ENCODE results near the gene EIPR1. TPM values are rescaled to one million over a fixed set of nuclear protein-coding genes. Genes with fewer than 3 reads are reported as not detected.

The EIPR1 gene
- total and polyA plus RNA-seq, 2 of the 4 experiments (the other 2 are of a cell fraction): 46.5 to 67.4 TPM

GRCh38 chr2:3305952-3306351 is 71.7 kb downstream of the EIPR1 start:
- H3K79me1 ChIP-seq (ENCODE audit: low read depth in 1 of 2, low read length in 2 of 2): peaks cover 12 to 14% of the 10 kb centered on the region in 2 experiments; a peak in 3 of 4 replicates
- H3K36me3 ChIP-seq (ENCODE audit: control insufficient read depth, insufficient read depth, low read length): no peaks in the 10 kb centered on the region
- H4K91ac ChIP-seq (ENCODE audit: insufficient read depth, low read depth, low read length): no peak overlapping the region
- H3K4me1 ChIP-seq (ENCODE audit: control insufficient read depth, insufficient read depth, low read length): no peaks in the 10 kb centered on the region
- H3K23ac ChIP-seq (ENCODE audit: low read depth, low read length): no peak overlapping the region
- H3K56ac ChIP-seq (ENCODE audit: extremely low read depth, insufficient read depth, low read length): no peak overlapping the region
- no peak overlapping the region for H2BK15ac ChIP-seq (ENCODE audit: low read depth, low read length)
- H4K8ac ChIP-seq (ENCODE audit: low read depth in 2 of 2, low read length in 2 of 2): no peak overlapping the region
- no peak overlapping the region for H2AFZ ChIP-seq (replicated peaks; ENCODE audit: low read length, poor library complexity)
- H4K20me1 ChIP-seq (ENCODE audit: insufficient read depth, low read length): no peaks in the 10 kb centered on the region
- H3K9me3 ChIP-seq (ENCODE audit: control insufficient read depth, insufficient read depth, low read length): no peaks in the 10 kb centered on the region
- ChIA-PET POLR2A (ENCODE audit: unreplicated experiment) (no interaction called here), CTCF (no interaction called here)
- H2BK5ac ChIP-seq (ENCODE audit: low read depth, low read length, poor library complexity, severe bottlenecking): no peak overlapping the region
- no peaks in the 10 kb centered on the region for H3K27me3 ChIP-seq (ENCODE audit: control insufficient read depth, insufficient read depth, low read length)
- H3K9me1 ChIP-seq (ENCODE audit: insufficient read depth, low read length): no peaks in the 10 kb centered on the region
- in situ Hi-C loops (cut with MboI; ENCODE audit: low sequenced_read_pairs): no loop called here
- no peak overlapping the region for H3K14ac ChIP-seq (replicated peaks; ENCODE audit: low read depth, low read length)
- 97% methylated on average over 4 of the region's 12 CpGs; no CpG with 5 or more reads in 1 of the 2 experiments for WGBS, 2 experiments (ENCODE audit: extremely low coverage in 2 of 2, insufficient read length in 1 of 2)
- no peak for DNase-seq
- H3K27ac ChIP-seq (ENCODE audit: insufficient read depth, low read length): no peak overlapping the region
- dilution Hi-C loops (cut with HindIII; ENCODE audit: low sequenced_read_pairs, unreplicated experiment): no loop called here
- TF ChIP-seq RFX5 (IDR thresholded peaks at IDR 0.05; ENCODE audit: low read depth, low read length): no peak
- no peak for TF ChIP-seq POLR2A (IDR thresholded peaks at IDR 0.05; ENCODE audit: low read depth, low read length)
- TF ChIP-seq, protein P1, sequence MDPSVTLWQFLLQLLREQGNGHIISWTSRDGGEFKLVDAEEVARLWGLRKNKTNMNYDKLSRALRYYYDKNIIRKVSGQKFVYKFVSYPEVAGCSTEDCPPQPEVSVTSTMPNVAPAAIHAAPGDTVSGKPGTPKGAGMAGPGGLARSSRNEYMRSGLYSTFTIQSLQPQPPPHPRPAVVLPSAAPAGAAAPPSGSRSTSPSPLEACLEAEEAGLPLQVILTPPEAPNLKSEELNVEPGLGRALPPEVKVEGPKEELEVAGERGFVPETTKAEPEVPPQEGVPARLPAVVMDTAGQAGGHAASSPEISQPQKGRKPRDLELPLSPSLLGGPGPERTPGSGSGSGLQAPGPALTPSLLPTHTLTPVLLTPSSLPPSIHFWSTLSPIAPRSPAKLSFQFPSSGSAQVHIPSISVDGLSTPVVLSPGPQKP (IDR thresholded peaks at IDR 0.05; ENCODE audit: borderline replicate concordance, low read depth, low read length): no peak
- no peak for TF ChIP-seq RAD21 (IDR thresholded peaks at IDR 0.05; ENCODE audit: low read length)
- TF ChIP-seq, protein P2, sequence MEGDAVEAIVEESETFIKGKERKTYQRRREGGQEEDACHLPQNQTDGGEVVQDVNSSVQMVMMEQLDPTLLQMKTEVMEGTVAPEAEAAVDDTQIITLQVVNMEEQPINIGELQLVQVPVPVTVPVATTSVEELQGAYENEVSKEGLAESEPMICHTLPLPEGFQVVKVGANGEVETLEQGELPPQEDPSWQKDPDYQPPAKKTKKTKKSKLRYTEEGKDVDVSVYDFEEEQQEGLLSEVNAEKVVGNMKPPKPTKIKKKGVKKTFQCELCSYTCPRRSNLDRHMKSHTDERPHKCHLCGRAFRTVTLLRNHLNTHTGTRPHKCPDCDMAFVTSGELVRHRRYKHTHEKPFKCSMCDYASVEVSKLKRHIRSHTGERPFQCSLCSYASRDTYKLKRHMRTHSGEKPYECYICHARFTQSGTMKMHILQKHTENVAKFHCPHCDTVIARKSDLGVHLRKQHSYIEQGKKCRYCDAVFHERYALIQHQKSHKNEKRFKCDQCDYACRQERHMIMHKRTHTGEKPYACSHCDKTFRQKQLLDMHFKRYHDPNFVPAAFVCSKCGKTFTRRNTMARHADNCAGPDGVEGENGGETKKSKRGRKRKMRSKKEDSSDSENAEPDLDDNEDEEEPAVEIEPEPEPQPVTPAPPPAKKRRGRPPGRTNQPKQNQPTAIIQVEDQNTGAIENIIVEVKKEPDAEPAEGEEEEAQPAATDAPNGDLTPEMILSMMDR (conservative IDR thresholded peaks at IDR 0.05; ENCODE audit: low read depth, low read length): no peak
- TF ChIP-seq CHD1 (IDR thresholded peaks at IDR 0.05; ENCODE audit: low read depth, low read length): no peak
- TF ChIP-seq FOS (IDR thresholded peaks at IDR 0.05; ENCODE audit: low read depth, low read length): no peak
- no peak for TF ChIP-seq CEBPB (IDR thresholded peaks at IDR 0.05; ENCODE audit: low read depth, low read length)
- no peak for TF ChIP-seq NFE2L2 (IDR thresholded peaks at IDR 0.05; ENCODE audit: low read depth, low read length)
- no peak for TF ChIP-seq MAFK (IDR thresholded peaks at IDR 0.05; ENCODE audit: low read depth, low read length)
- no peak for TF ChIP-seq BHLHE40 (IDR thresholded peaks at IDR 0.05; ENCODE audit: low read depth, low read length)
- no peak for TF ChIP-seq MXI1 (IDR thresholded peaks at IDR 0.05; ENCODE audit: borderline replicate concordance, low read depth, low read length)
- no peak for TF ChIP-seq SMC3 (IDR thresholded peaks at IDR 0.05; ENCODE audit: low read depth, low read length)
- no peak for TF ChIP-seq MAZ (IDR thresholded peaks at IDR 0.05; ENCODE audit: borderline replicate concordance, low read depth, low read length)
- no peak overlapping the region for H3K4me3 ChIP-seq (ENCODE audit: insufficient read depth, low read depth, low read length)
- ATAC-seq (ENCODE audit: low read depth): no peak
- H2AK5ac ChIP-seq (ENCODE audit: low read depth, low read length): no peak overlapping the region
- intact Hi-C loops (cut with micrococcal nuclease): no loop called here
- H3K18ac ChIP-seq (ENCODE audit: low read depth, low read length): no peak overlapping the region
- no peak overlapping the region for H3K4ac ChIP-seq (ENCODE audit: low read depth, low read length)
- no peak overlapping the region for H2BK120ac ChIP-seq (ENCODE audit: low read depth, low read length)
- no peak overlapping the region for H3K4me2 ChIP-seq (ENCODE audit: low read depth, low read length)
- BruUV-seq (replicated peaks): no TSS peak
- H2AK9ac ChIP-seq (replicated peaks; ENCODE audit: low read depth, low read length, poor library complexity): no peak overlapping the region
- H2BK20ac ChIP-seq (ENCODE audit: low read depth, low read length): no peak overlapping the region
- H3K9ac ChIP-seq (ENCODE audit: low read depth, low read length): no peak overlapping the region
- H4K5ac ChIP-seq (ENCODE audit: low read depth, low read length): no peak overlapping the region

Data from IMR-90 (cell line).